ENCODE results near the gene CCL24.

DNA sequence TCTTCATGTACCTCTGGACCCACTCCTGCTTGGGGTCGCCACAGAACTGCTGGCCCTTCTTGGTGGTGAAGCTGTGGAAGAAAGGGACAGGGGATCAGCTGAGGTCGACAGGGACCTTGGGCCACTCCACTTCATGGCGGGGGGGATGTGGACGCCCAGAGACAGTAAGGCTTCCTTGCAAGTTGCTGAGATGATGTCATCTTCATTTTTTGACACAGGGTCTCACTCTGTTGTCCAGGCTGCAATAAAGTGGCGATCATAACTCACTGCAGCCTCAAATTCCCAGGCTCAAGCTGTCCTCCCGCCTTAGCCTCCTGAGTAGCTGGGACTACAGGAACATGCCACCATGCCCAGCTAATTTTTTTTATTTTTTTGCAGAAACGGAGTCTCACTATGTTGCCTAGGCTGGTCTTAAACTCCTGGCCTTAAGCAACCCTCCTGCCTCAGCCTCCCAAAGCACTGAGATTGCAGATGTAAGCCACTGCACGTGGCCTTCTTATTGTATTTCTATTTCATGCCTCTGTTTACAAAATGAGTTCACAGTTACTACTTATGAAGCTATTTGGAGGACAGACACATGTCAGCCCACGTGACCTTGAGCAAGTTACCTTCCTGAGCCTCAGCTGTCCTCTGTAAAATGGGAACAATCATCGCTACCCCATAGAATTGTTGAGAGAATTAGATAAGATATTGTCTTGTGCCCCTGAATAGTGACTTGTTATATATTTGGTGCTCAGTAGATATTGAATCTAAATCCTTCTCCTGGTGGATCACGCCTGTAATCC, 1.5 kb downstream of the CCL24 start:
- TF ChIP-seq EP300 (IDR thresholded peaks at IDR 0.05; ENCODE audit: low read depth), result no peak
- TF ChIP-seq POLR2AphosphoS5 (IDR thresholded peaks at IDR 0.05), result no peak

Measured in transverse colon (tissue), 3 donors.